GM19463 (cell line): ENCODE results near the gene TENT4B.

Experiments used
- ATAC-seq: cut with Tn5 transposase; IDR thresholded peaks from one replicate; pipeline ENCODE4 v1.9.1; 2021; ENCODE audit warnings: mild to moderate bottlenecking, moderate library complexity; ENCODE audit not compliant: unreplicated experiment

Gene TENT4B

DNA sequence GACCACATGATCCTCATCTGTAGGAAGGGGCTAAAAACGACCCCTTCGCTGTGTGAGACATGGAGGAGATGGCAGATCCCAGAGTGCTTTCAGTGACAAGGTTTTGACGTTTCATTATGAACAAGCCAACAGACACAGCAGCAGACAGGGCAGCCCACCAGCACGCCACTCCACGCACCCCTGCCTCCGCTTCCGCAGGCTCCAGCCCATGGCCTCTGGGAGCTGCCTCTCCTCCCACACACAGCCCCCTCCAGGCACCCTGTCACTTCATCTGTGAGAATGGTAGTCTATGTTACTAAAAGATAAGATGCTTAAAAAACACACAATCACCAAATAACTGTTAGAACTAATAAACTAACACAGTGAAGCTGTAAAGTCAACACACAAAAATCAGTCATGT, 101.0 kb downstream of the TENT4B start:
- no peak for ATAC-seq

DNA sequence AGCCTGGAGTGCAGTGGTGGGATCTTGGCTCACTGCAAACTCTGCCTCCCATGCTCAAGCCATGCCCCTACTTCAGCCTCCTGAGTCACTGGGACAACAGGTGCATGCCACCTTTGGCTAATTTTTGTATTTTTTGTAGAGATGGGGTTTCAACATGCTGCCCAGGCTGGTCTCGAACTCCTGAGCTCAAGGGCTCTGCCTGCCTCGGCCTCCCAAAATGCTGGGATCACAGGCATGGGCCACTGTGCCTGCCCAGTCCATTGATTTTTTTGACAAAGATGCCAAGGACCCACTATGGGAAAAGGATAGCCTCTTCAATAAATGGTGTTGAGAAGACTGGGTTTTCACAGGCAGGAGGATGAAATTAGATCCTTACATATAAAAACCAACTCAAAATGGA, 102.4 kb downstream of the TENT4B start:
- ATAC-seq: no peak

DNA sequence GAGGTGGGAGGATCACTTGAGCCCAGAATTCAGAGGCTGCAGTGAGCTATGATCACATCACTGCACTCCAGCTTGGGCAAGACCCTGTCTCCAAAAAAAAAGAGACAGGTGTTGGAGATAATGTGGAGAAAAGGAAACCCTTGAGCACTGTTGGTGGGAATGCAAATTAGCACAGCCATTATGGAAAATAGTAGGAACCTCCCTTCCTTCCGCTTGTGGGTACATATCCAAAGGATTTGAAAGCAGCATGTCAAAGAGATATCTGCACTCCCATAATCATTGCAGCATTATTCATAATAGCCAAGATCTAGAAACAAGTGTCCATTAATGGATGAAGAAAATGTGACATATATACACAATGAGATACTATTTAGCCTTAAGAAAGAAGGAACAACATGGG, 103.5 kb downstream of the TENT4B start:
- ATAC-seq: no peak

DNA sequence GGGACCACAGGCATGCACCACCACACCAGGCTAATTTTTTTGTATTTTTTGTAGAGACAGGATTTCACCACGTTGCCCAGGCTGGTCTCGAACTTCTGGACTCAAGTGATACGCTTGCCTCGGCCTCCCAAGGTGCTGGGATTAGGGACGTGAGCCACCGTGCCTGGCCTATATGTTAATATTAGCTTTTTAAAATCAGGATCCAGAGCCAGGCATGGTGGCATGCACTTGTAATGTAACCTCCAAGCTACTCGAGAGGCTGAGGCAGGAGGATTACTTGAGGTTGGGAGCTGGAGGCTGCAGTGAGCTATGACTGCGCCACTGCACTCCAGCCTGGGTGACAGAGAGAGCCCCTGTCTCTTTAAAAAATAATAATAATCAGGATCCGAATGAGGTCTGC, 104.8 kb downstream of the TENT4B start:
- ATAC-seq: no peak

DNA sequence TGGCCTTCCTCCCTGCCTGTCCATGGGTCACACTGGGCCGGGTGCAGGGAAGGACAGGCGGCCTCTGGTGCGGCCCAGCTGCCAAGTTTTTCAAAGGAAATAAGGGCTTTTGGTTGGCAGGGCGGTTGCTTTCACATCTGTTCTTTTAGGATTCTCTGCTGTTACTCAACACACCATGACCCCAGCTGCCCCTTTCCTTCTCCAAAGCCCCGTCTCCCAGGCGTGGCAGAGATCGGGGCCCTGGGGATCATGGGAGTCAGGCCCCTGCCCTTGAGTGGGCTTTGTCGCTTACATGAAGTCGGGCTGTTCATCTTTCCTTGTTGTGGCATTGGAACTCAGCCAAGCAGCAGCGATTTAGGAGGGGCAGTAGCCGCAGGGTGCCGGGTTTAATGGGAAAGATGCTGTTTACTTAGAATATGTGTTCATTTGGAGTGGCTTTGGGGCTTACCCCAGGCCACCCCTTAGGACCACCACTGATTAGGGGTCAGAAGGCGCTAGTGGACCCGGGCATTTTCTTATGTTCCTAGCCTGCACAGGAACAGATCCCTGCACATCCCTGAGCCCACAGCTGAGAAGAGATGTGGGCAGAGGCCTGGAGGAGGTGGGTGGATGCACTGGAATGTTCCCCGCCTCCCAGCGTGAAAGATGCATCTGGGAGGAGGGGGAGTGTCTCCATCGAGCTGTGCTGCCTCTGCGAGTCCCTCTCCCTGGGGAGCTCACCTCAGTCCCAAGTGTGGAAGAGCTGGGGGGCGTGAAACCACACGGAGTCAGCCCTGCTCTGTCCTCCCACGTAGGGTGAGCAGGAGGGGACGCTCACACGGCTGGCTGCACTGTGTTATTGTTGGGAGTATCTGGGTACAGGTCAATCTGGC, 106.5 kb downstream of the TENT4B start:
- no peak for ATAC-seq

DNA sequence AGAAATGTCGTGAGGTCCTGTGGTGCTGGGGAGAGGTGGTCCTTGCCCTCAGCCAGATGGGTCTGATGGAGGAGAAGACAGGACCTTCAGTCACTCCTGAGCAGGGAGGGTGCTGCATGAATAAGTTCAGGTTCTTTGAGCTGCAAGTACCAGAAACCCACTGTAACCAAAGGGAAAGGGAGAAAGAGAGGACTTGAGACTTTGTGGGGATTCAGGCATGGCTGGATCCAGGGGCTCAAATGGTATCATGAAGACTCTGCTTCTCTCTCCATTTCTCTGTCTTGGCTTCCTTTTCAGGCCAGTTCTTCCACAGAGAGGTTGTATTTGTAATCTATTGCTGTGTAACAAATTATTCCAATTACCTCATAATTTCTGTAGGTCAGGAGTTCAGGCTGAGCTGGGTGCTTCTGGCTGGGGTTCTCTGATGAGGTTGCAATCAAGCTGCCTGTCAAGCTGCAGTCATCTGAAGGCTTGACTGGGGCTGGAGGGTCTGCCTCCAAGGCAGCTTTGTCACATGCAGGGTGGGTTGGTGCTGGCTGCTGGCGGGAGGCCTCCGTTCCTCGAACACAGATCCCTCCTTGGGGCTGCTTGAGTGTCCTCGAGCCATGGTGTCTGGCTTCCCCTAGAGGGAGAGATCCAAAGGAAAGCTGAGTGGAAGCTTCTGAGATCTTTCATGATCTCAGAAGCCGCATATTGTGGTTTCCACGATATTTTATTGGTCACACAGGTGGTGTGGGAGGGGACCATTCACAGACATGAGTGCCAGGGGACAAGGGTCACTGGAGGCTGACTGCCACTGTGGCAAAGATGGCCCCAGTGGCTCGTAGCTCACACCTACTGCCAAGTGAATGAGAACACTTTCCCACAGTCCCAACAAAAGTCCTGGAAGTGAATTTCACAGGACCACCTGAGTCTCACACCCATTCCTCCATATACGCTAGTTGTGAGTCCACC, 107.4 kb downstream of the TENT4B start:
- no peak for ATAC-seq

DNA sequence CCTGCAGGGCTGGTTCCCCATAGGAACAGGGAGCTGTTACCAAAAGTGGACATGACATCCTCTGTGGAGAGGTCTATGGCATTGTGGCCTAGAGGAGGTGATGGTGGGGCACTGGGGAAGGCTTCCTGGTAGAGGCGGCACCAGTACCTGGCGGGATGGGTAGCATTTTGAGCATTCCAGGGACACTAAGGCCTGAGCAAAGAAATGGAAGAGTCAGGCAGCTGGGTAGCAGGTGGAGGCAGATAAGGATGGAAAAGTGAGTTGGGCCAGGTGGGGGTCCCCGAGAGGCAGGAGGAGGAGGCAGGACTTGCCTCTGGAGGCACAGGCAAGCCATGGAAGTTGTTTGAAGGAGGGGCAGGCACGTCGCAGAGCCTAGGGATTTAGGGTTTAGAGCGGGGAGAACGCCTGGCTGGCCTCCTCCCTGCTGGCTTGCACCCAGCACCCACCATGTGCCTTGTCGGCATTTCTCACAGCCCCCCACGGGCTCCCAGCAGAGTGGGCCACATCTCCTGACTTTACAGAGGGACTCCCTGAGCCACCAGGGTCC, 108.1 kb downstream of the TENT4B start:
- ATAC-seq: no peak

DNA sequence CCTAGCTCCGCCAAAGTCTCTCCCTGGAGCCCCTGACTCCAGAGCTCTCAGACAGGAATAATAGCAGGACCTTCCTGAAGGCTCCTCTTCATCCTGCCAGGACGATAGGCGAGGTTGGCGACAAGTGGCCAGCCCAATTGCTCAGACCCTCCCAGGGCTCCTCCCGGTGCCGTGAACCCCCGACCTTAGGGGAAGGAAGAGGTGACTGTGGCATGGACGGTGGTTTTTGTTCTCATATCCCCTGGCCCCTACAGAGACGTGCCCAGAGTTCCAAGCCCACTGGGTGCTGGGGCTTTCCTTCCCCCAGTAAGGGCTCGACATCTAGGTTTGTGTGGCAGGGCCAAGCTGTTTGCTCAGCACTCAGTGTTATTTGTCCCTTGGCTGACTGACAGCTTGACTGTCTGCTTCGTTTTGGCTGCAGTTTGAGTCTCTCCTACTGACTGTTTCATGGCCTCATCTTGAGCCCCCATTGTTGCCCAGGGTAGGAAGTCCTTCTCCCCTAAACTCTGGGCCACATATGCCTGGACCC, 108.7 kb downstream of the TENT4B start:
- ATAC-seq: no peak

DNA sequence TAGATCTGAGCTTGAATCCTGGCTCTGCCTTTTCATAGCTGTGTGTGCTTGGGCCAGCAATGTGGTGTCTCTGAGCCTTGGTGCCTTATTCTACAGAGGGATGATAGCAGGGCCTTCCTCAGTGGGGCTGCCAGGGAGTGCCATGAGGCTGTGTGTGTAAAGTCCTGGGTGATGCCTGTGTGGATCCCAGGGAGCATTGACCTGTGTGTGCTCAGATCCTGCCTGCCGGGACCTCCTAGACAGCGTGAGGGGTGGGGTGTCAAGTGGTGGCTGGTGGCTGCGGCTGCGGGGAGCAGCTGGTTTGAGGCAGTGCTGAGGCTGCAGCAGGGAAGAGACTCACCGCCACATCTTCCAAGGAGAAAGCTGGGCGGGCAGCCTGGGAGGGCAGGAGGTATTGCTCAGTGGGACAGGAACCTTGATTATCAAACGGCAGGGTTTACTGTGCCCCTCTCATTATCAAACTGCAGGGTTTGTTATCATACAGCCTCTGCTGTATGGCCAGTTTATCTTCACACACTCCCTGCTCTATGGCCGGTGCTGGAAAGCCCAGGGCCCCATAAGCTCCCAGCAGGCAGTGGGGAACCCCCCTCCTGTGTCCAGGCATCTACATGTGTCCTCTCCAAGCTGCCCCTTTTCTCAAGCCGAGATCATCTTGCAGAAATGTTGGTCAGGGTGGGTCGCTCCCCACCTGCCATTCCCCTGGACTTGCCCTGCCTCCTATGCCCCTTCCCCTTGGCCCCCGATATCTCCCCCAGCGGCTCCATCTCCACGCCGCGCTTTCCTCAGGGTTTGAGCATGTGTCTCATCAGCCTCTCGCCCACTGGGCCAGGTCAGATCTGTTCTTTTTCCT, 110.2 kb downstream of the TENT4B start:
- no peak for ATAC-seq

DNA sequence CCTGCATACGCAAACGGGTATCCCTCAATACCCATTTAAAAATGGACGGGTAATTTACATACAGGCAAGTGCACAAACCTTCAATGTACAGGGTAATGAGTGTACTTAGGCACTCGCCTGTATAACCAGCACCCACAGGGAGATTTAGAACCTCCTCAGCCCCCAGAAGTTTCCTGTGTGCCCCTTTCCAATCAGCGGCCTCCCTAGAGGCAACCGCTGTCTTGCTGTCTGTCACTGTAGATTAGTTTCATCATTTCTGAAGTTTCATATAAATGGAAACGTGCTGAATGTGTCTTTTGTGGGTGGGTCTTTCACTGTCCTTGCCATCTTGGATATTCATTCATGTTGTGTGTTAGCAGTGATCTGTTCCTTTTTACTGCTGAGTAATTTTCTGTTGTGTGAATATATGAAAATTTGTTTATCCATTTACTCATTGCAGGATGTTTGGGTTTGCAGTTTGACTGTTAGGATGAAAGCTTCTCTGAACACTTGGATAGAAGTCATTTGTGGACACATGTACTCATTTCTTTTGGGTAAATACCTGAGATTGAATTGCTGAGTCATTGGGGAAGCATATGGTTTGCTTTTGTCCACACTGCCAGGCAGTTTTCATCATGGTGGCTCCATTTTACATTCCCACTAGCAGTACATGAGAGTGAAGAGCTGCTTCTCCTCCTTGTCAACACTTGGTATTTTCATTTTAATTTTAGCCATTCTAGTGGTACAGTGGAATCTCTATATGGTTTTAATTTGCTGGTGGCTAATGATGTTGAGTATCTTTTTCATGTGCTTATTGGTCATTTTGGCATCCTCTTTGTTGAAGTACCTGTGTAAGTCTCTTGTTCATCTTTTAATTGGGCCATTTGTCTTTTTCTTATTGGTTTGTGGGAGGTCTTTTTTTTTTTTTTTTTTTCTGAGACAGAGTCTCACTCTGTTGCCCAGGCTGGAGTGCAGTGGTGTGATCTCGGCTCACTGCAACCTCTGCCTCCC, 111.1 kb downstream of the TENT4B start:
- ATAC-seq: peak; percentile 33

DNA sequence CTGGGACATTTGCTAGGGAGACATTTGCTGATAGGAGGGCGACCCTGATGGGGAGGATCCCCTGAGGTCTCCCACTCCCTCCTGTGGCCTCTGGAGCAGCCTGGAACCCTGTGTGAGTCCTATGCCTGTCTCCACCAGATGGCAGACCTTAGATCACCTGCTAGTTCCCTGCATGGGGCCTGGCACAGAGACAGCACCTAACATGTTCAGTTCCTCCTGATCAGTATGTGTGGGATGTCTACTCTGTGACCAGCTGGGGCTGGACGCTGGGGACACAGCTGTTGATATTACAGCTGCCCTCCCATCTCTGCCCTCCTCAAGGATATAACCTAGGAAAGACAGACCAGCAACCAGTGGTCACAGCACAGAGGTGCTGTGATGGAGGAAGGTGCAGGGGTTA, 112.2 kb downstream of the TENT4B start:
- no peak for ATAC-seq

DNA sequence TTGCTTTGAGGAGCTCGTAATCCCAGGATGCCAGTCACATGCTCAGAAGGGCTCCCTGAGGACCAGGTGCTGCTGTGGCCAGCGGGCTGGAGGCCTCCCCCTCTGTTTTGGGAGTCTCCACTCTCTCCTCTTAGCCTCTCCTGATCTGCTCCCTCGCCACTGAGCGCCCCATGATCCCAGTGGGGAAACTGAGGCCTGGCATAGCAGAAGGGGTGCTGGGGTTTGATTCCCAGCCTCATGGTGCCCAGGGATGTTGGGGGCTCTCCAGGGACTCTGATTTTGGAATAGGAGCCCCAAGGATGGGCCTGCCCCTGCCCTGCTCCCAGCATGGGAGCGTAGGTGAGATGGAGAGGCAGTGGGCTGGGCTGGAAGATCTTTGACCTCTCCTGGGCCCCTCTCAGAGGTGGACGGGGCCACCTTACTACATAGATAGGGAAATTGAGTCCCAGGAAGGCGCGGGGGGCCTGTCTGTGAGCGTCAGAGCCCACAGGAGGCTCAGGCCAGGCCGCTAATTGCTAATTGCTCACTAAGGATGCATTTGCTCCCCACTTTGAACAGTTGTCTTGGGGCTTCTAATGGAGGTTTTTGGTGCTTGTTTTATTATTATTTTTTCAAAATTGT, 112.7 kb downstream of the TENT4B start:
- ATAC-seq: no peak

DNA sequence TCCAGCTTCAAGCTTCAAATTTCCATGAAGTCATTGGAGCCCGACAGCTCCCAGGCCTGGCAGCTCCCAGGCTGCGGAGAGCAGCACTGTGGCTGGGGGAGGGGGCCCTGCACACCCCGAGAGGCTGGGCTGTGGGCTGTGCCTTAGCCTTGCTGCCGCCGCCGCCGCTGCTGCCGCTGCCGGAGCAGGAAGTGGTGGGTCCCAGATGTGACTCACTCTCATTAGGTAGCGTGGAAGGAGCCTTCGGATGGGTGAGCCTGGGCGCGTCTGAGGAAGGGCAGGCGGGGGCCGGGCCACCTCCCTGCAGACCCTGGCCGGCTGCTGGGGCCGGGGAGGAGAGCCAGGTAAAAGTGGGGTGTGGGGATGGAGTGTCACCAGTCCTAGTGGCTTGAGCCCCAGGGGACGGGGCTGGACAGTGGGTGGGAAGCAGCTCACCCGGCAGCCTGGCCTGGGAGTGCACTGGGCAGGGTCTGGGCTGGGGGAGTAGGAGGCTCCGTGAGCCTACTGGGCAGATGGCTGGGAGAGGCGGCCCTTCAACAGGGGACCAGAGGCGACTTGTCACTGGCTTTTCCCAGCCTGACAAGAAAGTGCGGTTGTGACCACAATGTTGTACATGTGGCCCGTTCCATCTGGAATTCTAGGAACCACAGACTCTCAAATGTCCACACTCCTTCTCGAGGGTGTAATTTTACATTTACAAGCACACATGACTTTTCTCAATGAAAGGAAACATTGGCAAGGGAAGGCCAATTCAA, 113.4 kb downstream of the TENT4B start, which contains the start of gene ADCY7:
Gene ADCY7 (plus strand): TSS at position 215 of the 755 bp plus-strand sequence. CDS start 21,629 bp downstream, outside the sequence.
- peak; percentile 77 for ATAC-seq

DNA sequence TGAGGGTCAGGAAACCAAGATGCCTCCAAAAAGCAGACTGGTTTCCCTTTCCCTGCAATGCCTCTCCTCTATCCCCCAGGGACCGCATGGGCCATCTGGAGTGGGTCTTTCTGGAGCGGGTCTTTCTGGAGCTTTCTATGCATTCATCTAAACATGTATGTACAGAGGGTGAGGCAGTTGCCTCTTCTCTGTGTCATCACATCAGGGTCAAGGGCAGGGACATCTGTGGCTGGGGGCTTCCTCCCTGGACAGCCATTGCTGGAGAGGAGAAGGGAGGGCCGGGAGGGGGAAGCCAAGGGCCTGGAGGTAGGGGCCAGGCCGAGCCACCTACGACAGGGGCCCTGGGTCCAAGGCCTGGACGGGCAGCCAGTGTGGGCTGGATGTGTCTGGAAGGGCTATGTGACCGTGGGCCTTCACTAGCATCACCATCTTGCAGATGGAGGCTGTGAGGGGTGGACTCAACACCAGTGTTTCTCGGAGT, 114.1 kb downstream of the TENT4B start:
- ATAC-seq: no peak

DNA sequence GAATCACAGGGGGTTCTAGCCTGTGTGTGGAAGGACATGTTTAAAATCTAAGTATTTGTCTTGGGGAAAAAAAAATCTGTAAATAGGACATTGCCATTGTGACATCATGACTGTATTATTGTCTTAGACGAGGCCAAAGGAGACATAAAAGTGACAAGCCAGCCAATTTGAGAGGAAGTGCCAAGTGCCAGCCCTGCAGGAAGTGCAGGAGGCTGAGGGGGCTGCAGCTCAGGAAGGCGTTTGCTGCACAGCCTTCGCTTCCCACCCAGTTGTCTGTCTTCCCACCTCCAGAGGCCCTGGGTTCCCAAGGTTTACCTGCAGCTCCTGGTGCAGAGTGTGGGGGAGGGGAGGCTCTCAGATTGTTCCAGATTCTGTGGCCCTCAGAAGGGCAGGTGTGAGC, 114.5 kb downstream of the TENT4B start:
- no peak for ATAC-seq

DNA sequence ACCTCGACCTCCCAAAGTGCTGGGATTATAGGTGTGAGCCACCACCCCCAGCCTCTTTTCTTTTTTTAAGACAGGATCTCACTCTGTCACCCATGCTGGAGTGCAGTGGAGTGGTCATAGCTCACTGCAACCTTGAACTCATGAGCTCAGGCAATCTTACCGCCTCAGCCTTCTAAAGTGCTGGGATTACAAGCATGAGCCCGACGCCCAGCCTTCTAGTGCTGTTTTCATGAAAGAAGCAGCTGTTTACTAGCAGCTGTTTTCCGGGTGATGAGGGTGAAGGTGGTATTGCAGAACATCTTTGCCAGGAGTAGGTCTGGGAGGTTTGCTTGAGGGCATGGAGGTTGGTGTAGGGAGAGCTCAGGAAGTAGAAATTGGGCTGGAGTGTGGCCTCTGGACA, 115.2 kb downstream of the TENT4B start:
- ATAC-seq: no peak

DNA sequence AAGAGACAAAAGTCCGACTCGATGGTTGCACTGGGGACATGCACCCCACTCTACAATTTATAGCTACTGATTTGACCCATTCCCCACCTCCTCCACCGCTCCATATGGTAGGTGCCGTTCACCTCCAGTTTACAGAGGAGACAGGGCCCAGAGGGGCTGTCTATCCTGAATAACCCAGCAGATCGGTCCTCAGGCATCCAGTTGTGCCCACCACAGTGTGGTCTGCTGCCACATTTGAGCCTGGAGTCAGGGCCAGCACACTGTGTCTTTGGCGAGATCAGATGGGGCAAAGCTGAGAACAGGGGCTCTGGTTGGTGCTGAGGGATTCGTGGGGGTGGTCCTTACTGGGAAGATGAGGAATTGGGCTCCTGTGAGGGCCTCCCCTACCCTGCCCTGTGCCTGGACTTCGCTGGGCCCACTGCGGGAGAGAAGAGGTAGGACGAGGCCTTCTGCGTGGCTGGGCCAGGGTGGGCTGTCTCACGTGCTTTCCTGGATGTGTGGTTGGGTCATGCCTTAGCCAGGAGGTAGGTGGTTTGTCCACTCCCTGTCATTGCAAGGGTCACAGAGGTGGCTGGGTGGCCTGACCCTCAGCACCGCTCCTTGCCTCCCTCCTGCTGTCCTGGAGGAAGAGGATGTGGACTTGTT, 116.1 kb downstream of the TENT4B start:
- no peak for ATAC-seq
